PC-3 (cell line): ENCODE data around the gene WFS1. TPM values are rescaled to one million over a fixed set of nuclear protein-coding genes. Genes with fewer than 3 reads are reported as not detected.

Source experiments
- ATAC-seq: fragments of 200-7000 bp; cut with Tn5 transposase; 2 replicates; pipeline ENCODE4 v1.9.1; 2020; ENCODE audit warnings: mild to moderate bottlenecking, moderate library complexity
- BruUV-seq: library from RNA; stranded (reverse); fragments of 400-500 nt; replicated peaks from 2 replicates; lab custom pipeline; 2021; lab: Mats Ljungman, UMichigan
- CTCF ChIA-PET: fragments of 300-600 bp; sonication (Branson Sonifier 250); formaldehyde crosslinking; loops from one replicate; lab custom pipeline; 2022; ENCODE audit warnings: antibody characterized with exemption; lab: Charles Lee
- POLR2A ChIA-PET: fragments of 300-600 bp; sonication (Branson Sonifier 250); formaldehyde crosslinking; loops from one replicate; lab custom pipeline; 2022; ENCODE audit warnings: antibody characterized with exemption; ENCODE audit not compliant: unreplicated experiment; lab: Charles Lee
- DNase-seq: peaks from one replicate; pipeline ENCODE4 v3.0.0-alpha.2; 2015
- H2AFZ ChIP-seq: fragments of 300-600 bp; sonication (generic); 2 replicates; pipeline ENCODE4 v1.6.0; 2016; ENCODE audit warnings: antibody characterized with exemption, low read length
- H3F3A ChIP-seq: fragments of 300-600 bp; sonication (generic); one replicate; pipeline ENCODE4 v1.6.0; 2017; ENCODE audit warnings: antibody characterized with exemption, low read length, control low read depth, mild to moderate bottlenecking; ENCODE audit not compliant: unreplicated experiment
- H3K27ac ChIP-seq: fragments of 300-600 bp; sonication (generic); 2 replicates; pipeline ENCODE4 v1.5.1; 2016; ENCODE audit warnings: mild to moderate bottlenecking, low read length
- H3K27me3 ChIP-seq: fragments of 300-600 bp; sonication (generic); 2 replicates; pipeline ENCODE4 v1.6.1; 2016; ENCODE audit warnings: low read length, mixed read lengths
- H3K36me3 ChIP-seq: fragments of 300-600 bp; sonication (generic); 2 replicates; pipeline ENCODE4 v1.6.1; 2016; ENCODE audit warnings: low read depth, mixed run types, low read length, mixed read lengths
- H3K4me1 ChIP-seq: fragments of 300-600 bp; sonication (generic); 2 replicates; pipeline ENCODE4 v1.5.1; 2016; ENCODE audit warnings: low read length; ENCODE audit not compliant: insufficient read depth
- H3K4me2 ChIP-seq: fragments of 300-600 bp; sonication (generic); 2 replicates; pipeline ENCODE4 v1.6.0; 2016; ENCODE audit warnings: low read length
- H3K4me3 ChIP-seq: fragments of 300-600 bp; sonication (generic); 2 replicates; pipeline ENCODE4 v1.5.1; 2016; ENCODE audit warnings: mild to moderate bottlenecking, low read length, mixed read lengths
- H3K79me2 ChIP-seq: fragments of 300-600 bp; sonication (generic); 2 replicates; pipeline ENCODE4 v1.6.1; 2017; ENCODE audit warnings: low read length, mixed read lengths
- H3K9ac ChIP-seq: fragments of 300-600 bp; sonication (generic); 2 replicates; pipeline ENCODE4 v1.6.0; 2016; ENCODE audit warnings: mild to moderate bottlenecking, low read length
- H3K9me2 ChIP-seq: fragments of 300-600 bp; sonication (generic); replicated peaks from 2 replicates; pipeline ENCODE4 v1.6.1; 2016; ENCODE audit warnings: mixed run types, low read length, mixed read lengths
- H3K9me3 ChIP-seq: fragments of 300-600 bp; sonication (generic); 2 replicates; pipeline ENCODE4 v1.6.1; 2016; ENCODE audit warnings: low read length, mixed read lengths
- H4K20me1 ChIP-seq: fragments of 300-600 bp; sonication (generic); 2 replicates; pipeline ENCODE4 v1.6.1; 2016; ENCODE audit warnings: low read length, mixed read lengths
- EZH2 ChIP-seq: fragments of 300-600 bp; sonication (generic); IDR thresholded peaks from one replicate; pipeline ENCODE4 v1.6.1; 2017; ENCODE audit warnings: antibody characterized with exemption, mild to moderate bottlenecking, low read length; ENCODE audit not compliant: unreplicated experiment
- EZH2phosphoT487 ChIP-seq: fragments of 300-600 bp; sonication (generic); IDR thresholded peaks from 2 replicates; pipeline ENCODE4 v1.6.1; 2018; ENCODE audit warnings: mild to moderate bottlenecking, antibody characterized with exemption, low read length, borderline replicate concordance
- intact Hi-C: fragments of 100-400 bp; cut with micrococcal nuclease; formaldehyde crosslinking; loops from 2 replicates; pipeline ENCODE4 v1.9.0; 2023
- total RNA-seq: library from RNA; depleted of rRNA; stranded (reverse); fragments of >200 nt; gene quantifications from 2 replicates; pipeline ENCODE4 v1.2.3, GENCODE V29; 2014
- TF ChIP-seq, protein P1 (sequence below): fragments of 300-600 bp; sonication (generic); conservative IDR thresholded peaks from 2 replicates; pipeline ENCODE4 v1.5.1; 2017; ENCODE audit warnings: antibody characterized with exemption, low read depth, mild to moderate bottlenecking, low read length

WFS1 gene
- total RNA-seq, 1 experiment from 2014 or later = 35.7 TPM

DNA sequence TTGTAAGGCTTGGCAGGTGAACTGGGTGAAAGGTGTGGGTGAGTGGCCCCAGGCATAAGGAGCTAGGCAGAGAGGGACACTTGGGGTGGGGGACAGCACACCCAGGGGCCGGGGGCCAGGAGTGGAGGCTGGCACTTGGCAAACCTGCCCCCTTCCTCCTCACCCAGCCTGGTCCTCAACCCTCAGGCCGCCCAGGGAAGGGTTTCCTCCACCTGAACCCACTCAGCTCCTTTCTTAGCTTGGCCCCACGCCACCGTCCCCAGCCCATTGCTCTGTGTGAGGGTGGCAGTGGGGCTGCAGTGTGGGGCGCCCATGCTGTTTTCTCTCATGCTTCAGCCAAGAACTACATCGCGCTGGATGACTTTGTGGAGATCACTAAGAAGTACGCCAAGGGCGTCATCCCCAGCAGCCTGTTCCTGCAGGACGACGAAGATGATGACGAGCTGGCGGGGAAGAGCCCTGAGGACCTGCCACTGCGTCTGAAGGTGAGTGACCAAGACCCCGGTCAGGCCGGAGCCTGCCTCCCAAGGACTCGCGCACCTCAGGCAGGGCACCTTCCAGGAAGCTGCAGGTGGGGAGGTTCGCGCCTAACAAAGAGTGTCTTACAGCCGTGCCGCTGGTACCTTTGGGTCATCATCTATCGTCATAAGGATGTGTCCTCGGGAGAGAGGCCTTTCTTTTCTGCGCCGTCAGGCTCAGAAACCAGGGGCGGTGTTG lies 25.2 kb downstream of the WFS1 start:
- Histone ChIP-seq H3K9me2 (no peaks in the 10 kb centered on the region), H3K4me2 (no peak overlapping the region), H4K20me1 (no peaks in the 10 kb centered on the region), H3K36me3 (no peaks in the 10 kb centered on the region), H3K9me3 (no peaks in the 10 kb centered on the region), H3K79me2 (no peaks in the 10 kb centered on the region), H3K27me3 (no peaks in the 10 kb centered on the region), H3F3A (no peaks in the 10 kb centered on the region), H3K4me1 (no peaks in the 10 kb centered on the region), H3K9ac (no peak overlapping the region), H3K27ac (no peak overlapping the region), H2AFZ (no peak overlapping the region), H3K4me3 (no peak overlapping the region)
- ATAC-seq (no peak), DNase-seq (no peak)
- intact Hi-C loops = no loop called here
- ChIA-PET POLR2A (no interaction called here), CTCF (no interaction called here)
- BruUV-seq = no TSS peak
- TF ChIP-seq EZH2 (no peak), EZH2phosphoT487 (no peak)
- TF ChIP-seq, protein P1, sequence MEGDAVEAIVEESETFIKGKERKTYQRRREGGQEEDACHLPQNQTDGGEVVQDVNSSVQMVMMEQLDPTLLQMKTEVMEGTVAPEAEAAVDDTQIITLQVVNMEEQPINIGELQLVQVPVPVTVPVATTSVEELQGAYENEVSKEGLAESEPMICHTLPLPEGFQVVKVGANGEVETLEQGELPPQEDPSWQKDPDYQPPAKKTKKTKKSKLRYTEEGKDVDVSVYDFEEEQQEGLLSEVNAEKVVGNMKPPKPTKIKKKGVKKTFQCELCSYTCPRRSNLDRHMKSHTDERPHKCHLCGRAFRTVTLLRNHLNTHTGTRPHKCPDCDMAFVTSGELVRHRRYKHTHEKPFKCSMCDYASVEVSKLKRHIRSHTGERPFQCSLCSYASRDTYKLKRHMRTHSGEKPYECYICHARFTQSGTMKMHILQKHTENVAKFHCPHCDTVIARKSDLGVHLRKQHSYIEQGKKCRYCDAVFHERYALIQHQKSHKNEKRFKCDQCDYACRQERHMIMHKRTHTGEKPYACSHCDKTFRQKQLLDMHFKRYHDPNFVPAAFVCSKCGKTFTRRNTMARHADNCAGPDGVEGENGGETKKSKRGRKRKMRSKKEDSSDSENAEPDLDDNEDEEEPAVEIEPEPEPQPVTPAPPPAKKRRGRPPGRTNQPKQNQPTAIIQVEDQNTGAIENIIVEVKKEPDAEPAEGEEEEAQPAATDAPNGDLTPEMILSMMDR = no peak

DNA sequence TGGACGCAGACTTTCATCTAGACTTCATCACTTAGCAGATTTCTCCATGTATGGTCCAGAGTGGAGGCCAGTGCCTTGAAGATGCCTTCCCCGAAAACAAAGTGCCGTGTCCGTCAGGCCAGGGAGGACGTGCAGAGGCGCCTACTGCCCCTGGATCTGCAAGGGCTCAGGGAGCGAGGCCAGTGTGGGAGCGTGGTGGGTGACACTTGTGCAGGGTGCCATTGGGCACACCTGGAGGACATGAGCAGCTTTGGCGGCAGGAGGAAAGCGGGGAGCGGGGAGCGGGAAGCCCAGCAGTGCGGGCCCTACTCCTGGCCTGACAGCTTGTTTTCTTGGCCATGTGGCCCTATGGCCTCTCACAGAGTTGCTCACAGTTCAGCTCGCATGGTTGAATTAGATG lies 25.8 kb downstream of the WFS1 start:
- Histone ChIP-seq H3K9ac (no peak overlapping the region), H3K27me3 (no peaks in the 10 kb centered on the region), H3K4me3 (no peak overlapping the region), H3K36me3 (no peaks in the 10 kb centered on the region), H3K9me3 (no peaks in the 10 kb centered on the region), H3K9me2 (no peaks in the 10 kb centered on the region), H3K4me1 (no peaks in the 10 kb centered on the region), H4K20me1 (no peaks in the 10 kb centered on the region), H3K27ac (no peak overlapping the region), H3K79me2 (no peaks in the 10 kb centered on the region), H3K4me2 (no peak overlapping the region), H2AFZ (no peak overlapping the region), H3F3A (no peaks in the 10 kb centered on the region)
- BruUV-seq = no TSS peak
- ChIA-PET CTCF (no interaction called here), POLR2A (no interaction called here)
- TF ChIP-seq, protein P1 = no peak
- TF ChIP-seq EZH2 = no peak
- no peak for TF ChIP-seq EZH2phosphoT487
- DNase-seq (no peak), ATAC-seq (no peak)
- intact Hi-C loops = no loop called here

DNA sequence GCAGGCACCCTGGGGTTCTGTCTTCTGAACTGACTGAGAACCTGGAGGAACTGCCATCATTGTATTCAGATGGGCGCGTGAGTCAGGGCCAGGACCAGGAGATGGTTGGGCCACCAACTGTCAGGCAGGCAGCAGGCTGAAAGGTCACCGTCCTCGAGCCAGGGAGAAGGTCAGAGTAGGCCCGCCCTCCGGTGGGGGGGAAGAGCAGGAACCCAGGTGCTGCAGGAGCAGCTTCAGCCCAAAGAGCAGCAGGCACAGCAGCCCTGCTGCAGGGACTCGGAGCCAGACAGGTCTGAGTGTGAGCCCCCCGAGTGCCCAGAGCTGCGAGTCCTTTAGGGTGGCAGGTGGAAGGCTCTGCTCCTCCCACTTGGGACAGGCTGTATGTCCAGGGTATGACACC lies 26.4 kb downstream of the WFS1 start:
- no peak overlapping the region for H3K9ac ChIP-seq
- H3K4me3 ChIP-seq = no peak overlapping the region
- no peaks in the 10 kb centered on the region for H3K36me3 ChIP-seq
- H4K20me1 ChIP-seq = no peaks in the 10 kb centered on the region
- no peaks in the 10 kb centered on the region for H3K79me2 ChIP-seq
- BruUV-seq = no TSS peak
- H3K27ac ChIP-seq = no peak overlapping the region
- H3K4me2 ChIP-seq = no peak overlapping the region
- no peak for ATAC-seq
- no peak for DNase-seq
- H3F3A ChIP-seq = no peaks in the 10 kb centered on the region
- no peaks in the 10 kb centered on the region for H3K4me1 ChIP-seq
- POLR2A ChIA-PET = interaction anchor here (0.5 kb wide), 1 partner anchor 210 kb away, joined by 3 read pairs; no protein-coding TSS in a partner anchor
- CTCF ChIA-PET = no interaction called here
- intact Hi-C loops = no loop called here
- TF ChIP-seq EZH2phosphoT487 (no peak), EZH2 (no peak)
- TF ChIP-seq, protein P1 = no peak
- no peaks in the 10 kb centered on the region for H3K27me3 ChIP-seq
- no peak overlapping the region for H2AFZ ChIP-seq
- no peaks in the 10 kb centered on the region for H3K9me2 ChIP-seq
- H3K9me3 ChIP-seq = no peaks in the 10 kb centered on the region
